GM12892 (cell line): Measurements from ENCODE around the gene ELMOD3.

ENCODE experiments used
- POLR2A ChIP-seq: IDR thresholded peaks from 2 replicates; pipeline ENCODE4 v1.6.1; 2011; ENCODE audit warnings: low read depth, low read length, control low read depth
- POLR2AphosphoS5 ChIP-seq: IDR thresholded peaks from 2 replicates; pipeline ENCODE4 v1.6.1; 2011; ENCODE audit warnings: low read depth, low read length, control low read depth
- TAF1 ChIP-seq: IDR thresholded peaks from 2 replicates; pipeline ENCODE4 v1.6.1; 2011; ENCODE audit warnings: low read depth, mild to moderate bottlenecking, control low read depth, low read length, borderline replicate concordance

DNA sequence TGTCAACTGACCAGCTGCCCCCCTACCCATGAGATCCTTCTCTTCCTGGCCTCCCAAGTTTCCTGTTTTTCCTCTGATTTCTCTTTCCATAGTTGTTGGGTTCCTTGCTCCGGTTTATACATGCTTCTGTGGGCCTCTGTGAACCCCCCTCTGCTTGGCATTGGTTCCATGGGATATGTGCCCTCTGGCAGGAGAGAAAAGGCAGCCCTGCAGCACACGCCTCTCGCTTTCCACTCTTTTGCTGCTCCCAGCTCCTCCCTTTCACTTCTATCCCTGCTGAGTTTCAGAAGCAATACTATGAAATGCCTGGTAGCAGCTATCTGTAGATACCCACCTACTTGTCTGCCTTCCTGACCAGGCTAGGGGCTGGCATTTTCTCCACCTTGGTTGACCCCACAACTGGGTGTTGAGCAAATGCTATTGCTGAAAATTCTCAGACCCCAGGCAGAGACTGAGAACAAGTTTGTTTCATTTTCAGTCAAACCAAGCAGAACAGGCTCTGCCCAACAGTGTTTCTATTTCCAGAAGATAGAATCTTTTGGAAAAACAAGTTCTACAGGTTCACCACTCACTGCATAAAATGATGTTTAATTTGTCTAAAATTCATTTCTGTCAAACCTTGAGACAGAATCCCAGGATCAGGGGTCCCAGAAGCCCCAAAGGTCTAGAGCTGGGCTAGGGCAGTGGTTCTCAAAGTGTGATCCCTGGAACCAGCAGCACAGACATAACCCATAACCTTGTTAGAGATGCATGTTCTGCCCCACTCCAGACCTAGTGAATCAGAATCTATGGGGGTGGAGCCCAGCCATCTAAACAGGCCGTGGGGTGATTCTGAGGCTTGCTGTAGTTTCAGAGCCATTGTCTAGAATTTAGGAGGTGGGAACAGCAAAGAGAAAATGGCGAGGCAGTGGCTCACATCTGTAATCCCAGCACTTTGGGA lies 42.2 kb downstream of the ELMOD3 start:
- TF ChIP-seq POLR2A: no peak
- TF ChIP-seq POLR2AphosphoS5: no peak
- TF ChIP-seq TAF1: no peak
